HL-60 (cell line): ENCODE measurements around the gene LIMK1.

Source experiments
- DNase-seq, 2 experiments: peaks; one replicate each; pipeline ENCODE4 v3.0.0-alpha.2; 2010 to 2020; ENCODE audit warnings: low read depth in 1 of 2, low spot score in 1 of 2
- H3K27ac ChIP-seq: fragments of 250-450 bp; sonication (Bioruptor Pico); replicated peaks from 2 replicates; pipeline ENCODE4 v1.5.1; 2020; ENCODE audit warnings: mild to moderate bottlenecking, moderate library complexity
- H3K27me3 ChIP-seq: fragments of 250-450 bp; sonication (Bioruptor Pico); 2 replicates; pipeline ENCODE4 v1.5.1; 2021; ENCODE audit warnings: mild to moderate bottlenecking, moderate library complexity; ENCODE audit not compliant: insufficient read depth, poor library complexity, severe bottlenecking
- H3K4me3 ChIP-seq: replicated peaks from 2 replicates; pipeline ENCODE4 v1.5.1; 2011; ENCODE audit warnings: mild to moderate bottlenecking, control low read depth, low read length; ENCODE audit not compliant: insufficient read depth
- CTCF ChIP-seq: IDR thresholded peaks from one replicate; pipeline ENCODE4 v1.5.1; 2011; ENCODE audit warnings: low read length, control low read depth, inconsistent platforms; ENCODE audit not compliant: insufficient read depth
- GABPA ChIP-seq: IDR thresholded peaks from 2 replicates; pipeline ENCODE4 v1.6.1; 2012; ENCODE audit warnings: low read depth
- POLR2AphosphoS5 ChIP-seq: IDR thresholded peaks from 2 replicates; pipeline ENCODE4 v1.6.1; 2012; ENCODE audit warnings: low read depth
- REST ChIP-seq: IDR thresholded peaks from 2 replicates; pipeline ENCODE4 v1.6.1; 2012; ENCODE audit warnings: low read depth; ENCODE audit not compliant: insufficient replicate concordance
- SPI1 ChIP-seq: IDR thresholded peaks from 2 replicates; pipeline ENCODE4 v1.6.1; 2012; ENCODE audit warnings: low read depth, mild to moderate bottlenecking, borderline replicate concordance

The LIMK1 gene

DNA sequence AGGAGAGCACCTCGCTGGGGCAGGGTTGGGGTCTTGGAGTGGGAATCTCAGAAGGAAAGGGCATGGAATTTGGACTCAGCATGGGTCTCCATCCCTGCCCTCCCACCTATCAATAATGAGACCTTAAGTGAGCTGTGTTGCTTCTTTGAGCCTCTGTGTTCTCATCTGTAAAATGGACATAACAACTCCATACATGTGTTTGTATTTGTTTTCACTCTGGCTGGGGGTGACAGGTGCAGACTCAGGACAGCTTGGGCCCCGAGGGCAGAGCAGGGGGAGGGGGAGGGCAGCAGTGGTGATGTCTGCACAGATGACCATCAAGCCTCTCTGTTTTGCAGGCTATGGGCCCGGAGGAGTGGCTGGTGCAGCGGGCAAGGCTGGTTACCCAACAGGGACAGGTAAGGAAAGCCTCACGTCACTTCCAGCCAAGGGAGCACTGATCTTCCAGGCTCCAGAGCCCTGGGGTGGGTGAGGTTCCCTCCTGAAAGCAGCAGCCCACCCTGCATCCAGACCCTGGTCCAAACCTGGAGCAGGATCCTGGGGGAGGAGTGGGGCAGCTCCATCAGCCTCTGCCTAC, 35.7 kb upstream of the LIMK1 start:
- TF ChIP-seq REST (no peak), GABPA (no peak), POLR2AphosphoS5 (no peak)
- H3K4me3 ChIP-seq: no peak overlapping the region
- no peaks in the 10 kb centered on the region for H3K27me3 ChIP-seq
- H3K27ac ChIP-seq: no peak overlapping the region
- DNase-seq: no peak

DNA sequence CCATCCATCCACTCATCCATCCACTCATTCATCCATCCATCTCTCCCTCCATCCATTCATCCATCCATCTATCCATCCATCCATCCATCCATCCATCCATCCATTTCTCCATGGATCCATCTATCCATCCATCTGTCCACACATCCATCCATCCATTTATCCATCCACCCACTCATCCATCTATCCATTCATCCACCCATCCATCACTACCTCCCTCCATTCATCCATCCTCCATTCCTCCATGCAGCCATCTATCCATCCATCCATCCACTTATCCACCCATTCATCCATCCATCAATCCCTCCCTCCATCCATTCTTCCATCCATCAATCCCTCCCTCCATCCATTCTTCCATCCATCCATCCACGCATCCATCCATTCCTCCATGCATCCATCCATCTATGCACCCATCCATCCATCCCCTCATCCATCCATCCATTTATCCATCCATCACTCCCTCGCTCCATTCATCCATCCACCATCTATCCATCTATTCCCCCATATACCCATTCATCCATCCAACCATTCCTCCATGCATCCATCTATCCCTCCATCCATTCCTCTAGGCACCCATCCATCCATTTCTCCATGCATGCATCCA, 34.5 kb upstream of the LIMK1 start:
- no peak overlapping the region for H3K27ac ChIP-seq
- no peak for TF ChIP-seq SPI1
- TF ChIP-seq GABPA: no peak
- TF ChIP-seq CTCF: no peak
- TF ChIP-seq POLR2AphosphoS5: no peak
- no peak for TF ChIP-seq REST
- DNase-seq: no peak
- H3K27me3 ChIP-seq: no peaks in the 10 kb centered on the region
- H3K4me3 ChIP-seq: no peak overlapping the region

- Histone ChIP-seq H3K4me3 (no peak overlapping the region), H3K27me3 (no peaks in the 10 kb centered on the region), H3K27ac (no peak overlapping the region)
- TF ChIP-seq CTCF (no peak), GABPA (no peak), SPI1 (no peak), POLR2AphosphoS5 (no peak), REST (no peak)
- DNase-seq: no peak
Observed at GRCh38 chr7:74049997-74050798, 33.4 kb upstream of the LIMK1 start.
